WTC11 (cell line): ENCODE data around the gene DOK7. TPM values are rescaled to one million over a fixed set of nuclear protein-coding genes. Genes with fewer than 3 reads are reported as not detected.
A peak's percentile ranks its signal among the peaks of the same experiment; 100 is the strongest.

Experiments used
- ATAC-seq: fragments of 200-7000 bp; cut with Tn5 transposase; 2 replicates; pipeline ENCODE4 v1.10.0; 2021; ENCODE audit warnings: mild to moderate bottlenecking, moderate library complexity
- CTCF ChIA-PET: fragments of 300-600 bp; sonication (Branson Sonifier 250); formaldehyde crosslinking; loops from one replicate; lab custom pipeline; 2021; ENCODE audit warnings: antibody characterized with exemption; lab: Charles Lee
- POLR2A ChIA-PET: fragments of 350-600 bp; sonication (Branson Sonifier 250); formaldehyde crosslinking; loops from one replicate; lab custom pipeline; 2021; ENCODE audit warnings: antibody characterized with exemption; lab: Charles Lee
- DNase-seq: peaks from one replicate; pipeline ENCODE4 v3.0.0; 2021; ENCODE audit warnings: low spot score
- H3K27ac Mint-ChIP-seq: 2 replicates; pipeline ENCODE4 v1.8.0; 2021; ENCODE audit warnings: mixed read lengths
- H3K27me3 Mint-ChIP-seq: 2 replicates; pipeline ENCODE4 v1.8.0; 2021; ENCODE audit warnings: low read depth, mild to moderate bottlenecking, moderate library complexity, mixed read lengths
- H3K36me3 Mint-ChIP-seq: 2 replicates; pipeline ENCODE4 v1.8.0; 2021; ENCODE audit warnings: mixed read lengths
- H3K4me1 Mint-ChIP-seq: 2 replicates; pipeline ENCODE4 v1.8.0; 2022; ENCODE audit warnings: mixed read lengths
- H3K4me3 Mint-ChIP-seq: 2 replicates; pipeline ENCODE4 v1.8.0; 2021; ENCODE audit warnings: mild to moderate bottlenecking, moderate library complexity, mixed read lengths
- H3K9me3 Mint-ChIP-seq: 2 replicates; pipeline ENCODE4 v1.8.0; 2021; ENCODE audit warnings: mixed read lengths
- ELF4 ChIP-seq: sonication (generic); formaldehyde crosslinking; IDR thresholded peaks from 2 replicates; pipeline ENCODE4 v1.8.1; 2022; ENCODE audit warnings: low read depth, mild to moderate bottlenecking, moderate library complexity, missing genetic modification reagents
- FOXP1 ChIP-seq: sonication (generic); formaldehyde crosslinking; IDR thresholded peaks from 2 replicates; pipeline ENCODE4 v1.8.0; 2022; ENCODE audit warnings: missing genetic modification reagents, mild to moderate bottlenecking, moderate library complexity, borderline replicate concordance
- GTF2I ChIP-seq: fragments of 250-450 bp; sonication (Bioruptor Pico); conservative IDR thresholded peaks from 2 replicates; pipeline ENCODE4 v1.4.0; 2021; ENCODE audit warnings: mild to moderate bottlenecking
- KAT7 ChIP-seq: sonication (generic); formaldehyde crosslinking; IDR thresholded peaks from 2 replicates; pipeline ENCODE4 v1.8.1; 2023; ENCODE audit warnings: missing genetic modification reagents, mild to moderate bottlenecking, borderline replicate concordance
- SMAD4 ChIP-seq: sonication (generic); formaldehyde crosslinking; IDR thresholded peaks from 2 replicates; pipeline ENCODE4 v1.8.0; 2022; ENCODE audit warnings: mild to moderate bottlenecking, missing genetic modification reagents
- SP1 ChIP-seq: sonication (generic); formaldehyde crosslinking; conservative IDR thresholded peaks from 2 replicates; pipeline ENCODE4 v1.8.1; 2022; ENCODE audit warnings: missing genetic modification reagents
- TEAD1 ChIP-seq: sonication (generic); formaldehyde crosslinking; IDR thresholded peaks from 2 replicates; pipeline ENCODE4 v1.8.0; 2022; ENCODE audit warnings: mild to moderate bottlenecking, missing genetic modification reagents
- ZNF219 ChIP-seq: sonication (generic); formaldehyde crosslinking; IDR thresholded peaks from 2 replicates; pipeline ENCODE4 v1.8.0; 2023; ENCODE audit warnings: missing genetic modification reagents, mild to moderate bottlenecking, borderline replicate concordance
- total RNA-seq: library from RNA; stranded (reverse); gene quantifications from 3 replicates; pipeline ENCODE4 v1.2.3, GENCODE V29; 2021
- TF ChIP-seq, protein P1 (sequence below): sonication (generic); formaldehyde crosslinking; IDR thresholded peaks from 2 replicates; pipeline ENCODE4 v1.8.1; 2023; ENCODE audit warnings: mild to moderate bottlenecking, missing genetic modification reagents, borderline replicate concordance
- TF ChIP-seq, protein P2 (sequence below): sonication (generic); formaldehyde crosslinking; IDR thresholded peaks from 2 replicates; pipeline ENCODE4 v1.8.1; 2022; ENCODE audit warnings: mild to moderate bottlenecking, missing genetic modification reagents, moderate library complexity, borderline replicate concordance
- TF ChIP-seq, protein P3 (sequence below): fragments of 250-450 bp; sonication (Bioruptor Pico); IDR thresholded peaks from 2 replicates; pipeline ENCODE4 v1.9.0; 2021; ENCODE audit warnings: mild to moderate bottlenecking
- TF ChIP-seq, protein P4 (sequence below): sonication (generic); formaldehyde crosslinking; IDR thresholded peaks from 2 replicates; pipeline ENCODE4 v1.8.0; 2022; ENCODE audit warnings: mild to moderate bottlenecking, missing genetic modification reagents
- TF ChIP-seq, protein P5 (sequence below): sonication (generic); formaldehyde crosslinking; IDR thresholded peaks from 2 replicates; pipeline ENCODE4 v1.8.0; 2022; ENCODE audit warnings: mild to moderate bottlenecking, missing genetic modification reagents

DOK7 gene
- total RNA-seq, 1 experiment from 2014 or later, result 0.22 TPM

DNA sequence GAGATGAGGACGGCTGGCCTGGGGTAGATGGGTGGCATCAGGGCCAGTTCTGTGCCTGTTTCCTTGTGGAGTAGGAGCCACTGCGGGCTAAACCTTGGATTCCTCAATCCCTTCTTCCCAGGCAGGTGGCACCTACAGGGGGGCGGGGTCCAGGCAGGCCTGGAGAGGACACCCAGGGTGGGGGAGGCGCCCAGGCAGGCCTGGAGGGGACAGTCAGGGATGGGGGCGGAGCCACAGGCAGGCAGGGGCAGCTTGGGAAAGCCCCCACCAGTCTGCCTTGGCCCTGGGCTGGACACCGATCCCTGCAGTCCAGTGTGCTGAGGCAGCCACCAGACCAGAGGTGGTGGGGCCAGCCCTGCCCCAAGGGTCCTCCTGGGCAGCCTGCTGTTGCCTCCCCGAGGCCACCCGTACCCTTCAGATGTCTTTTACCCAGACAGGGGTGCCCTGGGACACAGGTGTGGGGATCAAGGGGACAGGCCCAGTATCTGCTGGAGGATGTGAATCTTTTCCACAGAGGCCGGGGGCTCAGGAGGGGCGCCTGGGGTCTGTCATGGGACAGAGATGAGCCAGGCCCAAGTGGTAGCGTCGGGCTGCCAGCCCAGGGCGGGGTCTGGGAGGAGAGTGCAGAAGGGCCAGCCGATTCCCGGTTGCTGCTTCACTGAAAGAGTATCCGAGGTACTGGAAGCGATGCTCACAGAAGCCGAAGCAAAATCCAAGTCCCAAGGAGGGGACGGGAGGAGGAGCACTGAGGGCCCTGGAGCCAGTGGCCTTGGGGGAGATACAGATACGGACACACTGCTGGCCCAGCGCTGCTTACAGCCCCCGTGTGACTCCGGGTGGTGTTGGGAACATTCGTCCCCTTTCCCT lies 34.6 kb downstream of the DOK7 start:
- no peak for ATAC-seq
- POLR2A ChIA-PET, result no interaction called here
- no peak overlapping the region for H3K4me3 Mint-ChIP-seq
- TF ChIP-seq, protein P1, sequence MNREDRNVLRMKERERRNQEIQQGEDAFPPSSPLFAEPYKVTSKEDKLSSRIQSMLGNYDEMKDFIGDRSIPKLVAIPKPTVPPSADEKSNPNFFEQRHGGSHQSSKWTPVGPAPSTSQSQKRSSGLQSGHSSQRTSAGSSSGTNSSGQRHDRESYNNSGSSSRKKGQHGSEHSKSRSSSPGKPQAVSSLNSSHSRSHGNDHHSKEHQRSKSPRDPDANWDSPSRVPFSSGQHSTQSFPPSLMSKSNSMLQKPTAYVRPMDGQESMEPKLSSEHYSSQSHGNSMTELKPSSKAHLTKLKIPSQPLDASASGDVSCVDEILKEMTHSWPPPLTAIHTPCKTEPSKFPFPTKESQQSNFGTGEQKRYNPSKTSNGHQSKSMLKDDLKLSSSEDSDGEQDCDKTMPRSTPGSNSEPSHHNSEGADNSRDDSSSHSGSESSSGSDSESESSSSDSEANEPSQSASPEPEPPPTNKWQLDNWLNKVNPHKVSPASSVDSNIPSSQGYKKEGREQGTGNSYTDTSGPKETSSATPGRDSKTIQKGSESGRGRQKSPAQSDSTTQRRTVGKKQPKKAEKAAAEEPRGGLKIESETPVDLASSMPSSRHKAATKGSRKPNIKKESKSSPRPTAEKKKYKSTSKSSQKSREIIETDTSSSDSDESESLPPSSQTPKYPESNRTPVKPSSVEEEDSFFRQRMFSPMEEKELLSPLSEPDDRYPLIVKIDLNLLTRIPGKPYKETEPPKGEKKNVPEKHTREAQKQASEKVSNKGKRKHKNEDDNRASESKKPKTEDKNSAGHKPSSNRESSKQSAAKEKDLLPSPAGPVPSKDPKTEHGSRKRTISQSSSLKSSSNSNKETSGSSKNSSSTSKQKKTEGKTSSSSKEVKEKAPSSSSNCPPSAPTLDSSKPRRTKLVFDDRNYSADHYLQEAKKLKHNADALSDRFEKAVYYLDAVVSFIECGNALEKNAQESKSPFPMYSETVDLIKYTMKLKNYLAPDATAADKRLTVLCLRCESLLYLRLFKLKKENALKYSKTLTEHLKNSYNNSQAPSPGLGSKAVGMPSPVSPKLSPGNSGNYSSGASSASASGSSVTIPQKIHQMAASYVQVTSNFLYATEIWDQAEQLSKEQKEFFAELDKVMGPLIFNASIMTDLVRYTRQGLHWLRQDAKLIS (CRISPR knock-in tag), result no peak
- no peak for TF ChIP-seq FOXP1
- CTCF ChIA-PET, result no interaction called here
- no peaks in the 10 kb centered on the region for H3K36me3 Mint-ChIP-seq
- no peak for DNase-seq
- no peaks in the 10 kb centered on the region for H3K4me1 Mint-ChIP-seq
- H3K27ac Mint-ChIP-seq, result no peak overlapping the region
- H3K9me3 Mint-ChIP-seq, result no peaks in the 10 kb centered on the region
- H3K27me3 Mint-ChIP-seq, result peaks cover 54% of the 10 kb centered on the region

DNA sequence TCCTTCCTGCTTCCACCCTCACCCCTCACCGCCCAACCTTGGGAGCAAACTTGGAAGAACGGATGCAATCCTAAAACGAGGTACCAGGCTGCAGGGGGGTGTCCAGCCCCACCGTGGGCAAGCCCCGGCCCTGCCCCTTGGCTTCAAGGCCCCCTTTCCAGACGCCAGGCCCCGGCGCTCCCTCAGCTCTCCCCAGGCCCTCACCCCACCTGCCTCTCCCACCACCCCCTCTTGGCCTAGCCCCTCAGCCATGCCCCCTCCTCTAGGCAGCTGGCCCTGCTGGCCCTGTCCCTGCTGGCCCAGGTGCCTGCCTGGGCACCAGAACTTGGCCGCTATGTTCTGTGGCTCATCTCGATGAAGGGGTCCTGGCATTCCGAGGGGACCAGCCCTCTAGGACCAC lies 35.3 kb downstream of the DOK7 start:
- H3K36me3 Mint-ChIP-seq, result peaks cover 2% of the 10 kb centered on the region; the same call in 1 of the 2 replicates
- ATAC-seq (no peak), DNase-seq (no peak)
- CTCF ChIA-PET, result interaction anchor here (0.6 kb wide), 1 partner anchor 17 kb away, joined by 3 read pairs; no protein-coding TSS in a partner anchor
- no peaks in the 10 kb centered on the region for H3K4me1 Mint-ChIP-seq
- H3K27me3 Mint-ChIP-seq, result peaks cover 50% of the 10 kb centered on the region
- POLR2A ChIA-PET, result no interaction called here
- H3K4me3 Mint-ChIP-seq, result no peak overlapping the region
- TF ChIP-seq, protein P2, sequence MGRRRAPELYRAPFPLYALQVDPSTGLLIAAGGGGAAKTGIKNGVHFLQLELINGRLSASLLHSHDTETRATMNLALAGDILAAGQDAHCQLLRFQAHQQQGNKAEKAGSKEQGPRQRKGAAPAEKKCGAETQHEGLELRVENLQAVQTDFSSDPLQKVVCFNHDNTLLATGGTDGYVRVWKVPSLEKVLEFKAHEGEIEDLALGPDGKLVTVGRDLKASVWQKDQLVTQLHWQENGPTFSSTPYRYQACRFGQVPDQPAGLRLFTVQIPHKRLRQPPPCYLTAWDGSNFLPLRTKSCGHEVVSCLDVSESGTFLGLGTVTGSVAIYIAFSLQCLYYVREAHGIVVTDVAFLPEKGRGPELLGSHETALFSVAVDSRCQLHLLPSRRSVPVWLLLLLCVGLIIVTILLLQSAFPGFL (CRISPR knock-in tag), result no peak
- TF ChIP-seq KAT7 (CRISPR knock-in tag), result no peak
- TF ChIP-seq SP1 (CRISPR knock-in tag), result no peak
- TF ChIP-seq, protein P3, sequence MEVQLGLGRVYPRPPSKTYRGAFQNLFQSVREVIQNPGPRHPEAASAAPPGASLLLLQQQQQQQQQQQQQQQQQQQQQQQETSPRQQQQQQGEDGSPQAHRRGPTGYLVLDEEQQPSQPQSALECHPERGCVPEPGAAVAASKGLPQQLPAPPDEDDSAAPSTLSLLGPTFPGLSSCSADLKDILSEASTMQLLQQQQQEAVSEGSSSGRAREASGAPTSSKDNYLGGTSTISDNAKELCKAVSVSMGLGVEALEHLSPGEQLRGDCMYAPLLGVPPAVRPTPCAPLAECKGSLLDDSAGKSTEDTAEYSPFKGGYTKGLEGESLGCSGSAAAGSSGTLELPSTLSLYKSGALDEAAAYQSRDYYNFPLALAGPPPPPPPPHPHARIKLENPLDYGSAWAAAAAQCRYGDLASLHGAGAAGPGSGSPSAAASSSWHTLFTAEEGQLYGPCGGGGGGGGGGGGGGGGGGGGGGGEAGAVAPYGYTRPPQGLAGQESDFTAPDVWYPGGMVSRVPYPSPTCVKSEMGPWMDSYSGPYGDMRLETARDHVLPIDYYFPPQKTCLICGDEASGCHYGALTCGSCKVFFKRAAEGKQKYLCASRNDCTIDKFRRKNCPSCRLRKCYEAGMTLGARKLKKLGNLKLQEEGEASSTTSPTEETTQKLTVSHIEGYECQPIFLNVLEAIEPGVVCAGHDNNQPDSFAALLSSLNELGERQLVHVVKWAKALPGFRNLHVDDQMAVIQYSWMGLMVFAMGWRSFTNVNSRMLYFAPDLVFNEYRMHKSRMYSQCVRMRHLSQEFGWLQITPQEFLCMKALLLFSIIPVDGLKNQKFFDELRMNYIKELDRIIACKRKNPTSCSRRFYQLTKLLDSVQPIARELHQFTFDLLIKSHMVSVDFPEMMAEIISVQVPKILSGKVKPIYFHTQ (CRISPR knock-in tag), result no peak
- peak; percentile 24; the same call in 1 of the 2 replicates for TF ChIP-seq FOXP1
- no peak for TF ChIP-seq GTF2I (CRISPR knock-in tag)
- no peaks in the 10 kb centered on the region for H3K9me3 Mint-ChIP-seq
- no peak overlapping the region for H3K27ac Mint-ChIP-seq

DNA sequence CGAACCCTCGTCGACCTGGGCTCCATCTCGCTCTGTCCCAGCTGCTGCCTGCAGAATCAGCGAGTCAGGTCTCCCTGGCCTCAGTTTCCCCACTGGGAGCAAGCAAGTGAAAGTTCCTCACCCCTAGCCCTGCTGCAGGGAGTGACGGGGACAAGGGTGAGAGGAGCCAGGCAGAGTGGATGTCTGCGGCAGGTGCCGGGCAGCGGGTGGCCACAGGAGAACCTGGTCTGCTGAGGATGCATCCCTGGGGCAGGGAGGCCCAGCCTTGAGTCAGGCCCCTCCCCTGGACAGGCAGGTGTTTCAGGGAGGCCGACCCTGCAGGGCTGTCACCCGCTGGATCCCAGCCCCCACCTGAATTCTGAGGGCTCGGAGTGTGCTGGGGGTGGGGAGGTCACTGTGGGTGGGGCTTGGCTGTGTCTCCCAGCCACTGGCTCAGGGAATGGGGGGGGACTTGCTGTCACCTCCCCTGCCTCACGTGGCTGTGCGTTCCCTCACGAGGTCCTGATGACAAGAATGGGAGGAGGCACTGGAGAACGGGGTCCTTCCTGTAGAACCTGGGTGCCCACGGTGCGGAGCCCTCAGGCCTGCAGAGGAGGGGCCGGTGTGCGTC lies 35.9 kb downstream of the DOK7 start:
- H3K27ac Mint-ChIP-seq, result no peak overlapping the region
- H3K4me1 Mint-ChIP-seq, result no peaks in the 10 kb centered on the region
- no peak for DNase-seq
- no peak overlapping the region for H3K4me3 Mint-ChIP-seq
- ChIA-PET CTCF (interaction anchor here (0.6 kb wide), 1 partner anchor 16 kb away, joined by 3 read pairs; no protein-coding TSS in a partner anchor), POLR2A (no interaction called here)
- ATAC-seq, result no peak
- H3K27me3 Mint-ChIP-seq, result peaks cover 44% of the 10 kb centered on the region
- H3K9me3 Mint-ChIP-seq, result no peaks in the 10 kb centered on the region
- H3K36me3 Mint-ChIP-seq, result peaks cover 5% of the 10 kb centered on the region; the same call in 1 of the 2 replicates
- TF ChIP-seq, protein P2 (CRISPR knock-in tag), result no peak
- TF ChIP-seq, protein P4, sequence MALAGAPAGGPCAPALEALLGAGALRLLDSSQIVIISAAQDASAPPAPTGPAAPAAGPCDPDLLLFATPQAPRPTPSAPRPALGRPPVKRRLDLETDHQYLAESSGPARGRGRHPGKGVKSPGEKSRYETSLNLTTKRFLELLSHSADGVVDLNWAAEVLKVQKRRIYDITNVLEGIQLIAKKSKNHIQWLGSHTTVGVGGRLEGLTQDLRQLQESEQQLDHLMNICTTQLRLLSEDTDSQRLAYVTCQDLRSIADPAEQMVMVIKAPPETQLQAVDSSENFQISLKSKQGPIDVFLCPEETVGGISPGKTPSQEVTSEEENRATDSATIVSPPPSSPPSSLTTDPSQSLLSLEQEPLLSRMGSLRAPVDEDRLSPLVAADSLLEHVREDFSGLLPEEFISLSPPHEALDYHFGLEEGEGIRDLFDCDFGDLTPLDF (CRISPR knock-in tag), result no peak
- no peak for TF ChIP-seq SMAD4 (CRISPR knock-in tag)
- TF ChIP-seq, protein P3 (CRISPR knock-in tag), result no peak
- TF ChIP-seq, protein P5, sequence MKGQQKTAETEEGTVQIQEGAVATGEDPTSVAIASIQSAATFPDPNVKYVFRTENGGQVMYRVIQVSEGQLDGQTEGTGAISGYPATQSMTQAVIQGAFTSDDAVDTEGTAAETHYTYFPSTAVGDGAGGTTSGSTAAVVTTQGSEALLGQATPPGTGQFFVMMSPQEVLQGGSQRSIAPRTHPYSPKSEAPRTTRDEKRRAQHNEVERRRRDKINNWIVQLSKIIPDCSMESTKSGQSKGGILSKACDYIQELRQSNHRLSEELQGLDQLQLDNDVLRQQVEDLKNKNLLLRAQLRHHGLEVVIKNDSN, result no peak
- no peak for TF ChIP-seq TEAD1
- no peak for TF ChIP-seq ELF4 (CRISPR knock-in tag)
- no peak for TF ChIP-seq ZNF219 (CRISPR knock-in tag)
